ENCODE results near the gene CARNS1. TPM values are rescaled to one million over a fixed set of nuclear protein-coding genes. Genes with fewer than 3 reads are reported as not detected.
A peak's percentile ranks its signal among the peaks of the same experiment; 100 is the strongest.

CARNS1 gene
- total and polyA plus RNA-seq, 7 experiments from 2014 or later: 0.53 to 14.2 (median 4.3) TPM

GRCh38 chr11:67458266-67458665, 42.8 kb downstream of the CARNS1 start:
- peaks cover 0 to 2% (median 0%) of the 10 kb centered on the region in 5 donors for H3K27me3 Mint-ChIP-seq
- H3K36me3 Mint-ChIP-seq: no peaks in the 10 kb centered on the region
- H3K9me3 Mint-ChIP-seq: peaks cover 0 to 6% (median 0%) of the 10 kb centered on the region in 11 donors
- H3K4me3 Mint-ChIP-seq: no peak overlapping the region
- no peak overlapping the region for H3K4me3 ChIP-seq (ENCODE audit: low read length)
- ChIA-PET POLR2A (interaction anchor here (1.0 to 18.3 kb wide), 7 partner anchors 10 to 57 kb away, joined by 3 to 206 read pairs (median 7); partner anchors contain the start of genes CORO1B, GPR152, PITPNM1 and PPP1CA), CTCF (no interaction called here)
- DNase-seq (no peak), ATAC-seq (no peak)
- H3K4me1 Mint-ChIP-seq: peaks cover 0 to 9% (median 5%) of the 10 kb centered on the region in 7 donors
- H3K27ac ChIP-seq (ENCODE audit: low read depth, low read length): no peak overlapping the region
- no peak overlapping the region for H3K27ac Mint-ChIP-seq
- intact Hi-C loops (cut with micrococcal nuclease): no loop called here
- no peaks in the 10 kb centered on the region for H3K9me3 ChIP-seq (ENCODE audit: control insufficient read depth in 2 of 3, low read length in 3 of 3)
- H3K36me3 ChIP-seq (ENCODE audit: control insufficient read depth in 2 of 3, insufficient read depth in 3 of 3, low read length in 3 of 3): no peaks in the 10 kb centered on the region
- H3K4me1 ChIP-seq (ENCODE audit: control insufficient read depth in 2 of 2, insufficient read depth in 2 of 2, low read length in 2 of 2): no peaks in the 10 kb centered on the region
- H3K27me3 ChIP-seq (ENCODE audit: control insufficient read depth in 2 of 2, insufficient read depth in 2 of 2, low read length in 2 of 2): no peaks in the 10 kb centered on the region

DNA sequence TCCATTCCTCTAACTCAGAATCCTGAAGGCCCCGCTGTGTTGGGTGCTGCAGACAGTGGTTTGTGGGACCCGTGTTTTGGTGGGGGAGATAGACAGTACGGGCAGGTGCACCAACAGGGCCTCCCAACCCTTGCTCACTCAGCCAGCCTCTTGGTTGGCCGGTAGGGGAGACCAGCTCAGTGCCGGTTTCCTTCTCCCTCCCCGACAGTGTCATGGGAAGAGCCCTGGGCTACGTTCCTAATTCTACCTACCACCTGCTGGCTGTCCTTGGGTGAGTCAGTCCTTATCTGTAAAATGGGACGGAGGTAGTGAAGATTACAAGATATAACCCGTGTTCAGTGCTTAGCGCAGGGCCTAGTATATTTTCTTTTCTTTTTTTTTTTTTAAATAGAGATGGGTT, 47.7 kb downstream of the CARNS1 start:
- Mint-ChIP-seq H3K36me3 (peaks cover 0 to 9% (median 0%) of the 10 kb centered on the region in 5 donors), H3K9me3 (no peaks in the 10 kb centered on the region), H3K4me1 (peaks cover 20 to 40% (median 29%) of the 10 kb centered on the region in 7 donors), H3K4me3 (peak overlapping the region in 2 of 10 donors; percentile 4 to 58), H3K27ac (peak overlapping the region in 4 of 9 donors; percentile 10 to 96 (median 37)), H3K27me3 (peaks cover 0 to 2% (median 0%) of the 10 kb centered on the region in 5 donors)
- intact Hi-C loops (cut with micrococcal nuclease): no loop called here
- no peaks in the 10 kb centered on the region for H3K9me3 ChIP-seq (ENCODE audit: control insufficient read depth in 2 of 3, low read length in 3 of 3)
- no peaks in the 10 kb centered on the region for H3K27me3 ChIP-seq (ENCODE audit: control insufficient read depth in 2 of 2, insufficient read depth in 2 of 2, low read length in 2 of 2)
- H3K36me3 ChIP-seq (ENCODE audit: control insufficient read depth in 2 of 3, insufficient read depth in 3 of 3, low read length in 3 of 3): no peaks in the 10 kb centered on the region
- no peak overlapping the region for H3K4me3 ChIP-seq (ENCODE audit: low read length)
- DNase-seq (no peak), ATAC-seq (no peak)
- no peak overlapping the region for H3K27ac ChIP-seq (ENCODE audit: low read depth, low read length)
- ChIA-PET POLR2A (interaction anchor here (0.6 to 18.3 kb wide), 4 partner anchors 15 to 61 kb away, joined by 3 to 206 read pairs (median 103); partner anchors contain the start of genes CORO1B, GPR152, PPP1CA and PTPRCAP), CTCF (no interaction called here)
- H3K4me1 ChIP-seq (ENCODE audit: control insufficient read depth in 2 of 2, insufficient read depth in 2 of 2, low read length in 2 of 2): peaks cover 17 to 33% of the 10 kb centered on the region in 2 donors

- CTCF ChIA-PET: no interaction called here
Observed at GRCh38 chr11:67463680-67464410, 48.4 kb downstream of the CARNS1 start.

DNA sequence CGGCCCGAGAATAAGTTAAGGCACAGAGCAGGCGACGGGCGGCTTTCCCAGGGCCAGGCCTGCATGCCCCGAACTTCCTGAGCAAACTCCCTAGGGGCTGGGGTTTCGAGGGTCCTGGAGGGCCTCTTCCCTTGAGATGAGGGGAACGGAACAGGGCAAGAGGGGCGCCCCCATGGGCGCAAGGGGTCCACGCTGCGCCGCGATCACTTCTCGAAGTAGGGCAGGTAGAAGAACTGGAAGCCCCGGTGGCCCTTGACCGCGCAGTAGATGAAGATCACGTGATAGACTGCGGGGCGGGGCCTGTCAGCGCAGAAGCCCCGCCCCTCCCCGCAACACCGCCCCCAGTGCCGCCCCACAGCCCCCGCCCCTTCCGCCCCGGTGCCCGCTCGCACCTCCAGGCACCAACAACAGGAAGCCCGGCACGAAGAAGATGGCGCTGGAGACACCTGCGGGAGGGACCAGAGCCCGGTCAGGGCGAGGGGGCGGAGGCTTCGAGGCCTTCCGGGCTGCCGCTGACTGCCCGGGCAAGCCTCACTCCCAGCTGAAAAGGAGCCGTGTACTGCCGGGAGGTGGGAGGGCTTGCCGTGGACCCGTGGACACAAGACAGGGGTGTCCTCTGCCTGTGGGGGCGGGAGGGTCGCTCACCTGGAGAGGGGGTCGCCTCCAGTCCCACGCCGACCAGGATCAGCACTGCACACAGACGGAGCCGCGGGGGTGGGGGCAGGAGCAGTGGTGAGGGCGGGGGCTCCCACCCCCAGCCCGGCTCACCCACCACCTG, 49.1 kb downstream of the CARNS1 start:
- H3K4me1 Mint-ChIP-seq: peaks cover 23 to 48% (median 34%) of the 10 kb centered on the region in 7 donors
- ChIA-PET POLR2A (interaction anchor here (0.7 to 18.3 kb wide), 15 partner anchors 8 to 197 kb away, joined by 3 to 230 read pairs (median 12); partner anchors contain the start of genes AIP, CABP4, CARNS1 and CDK2AP2), CTCF (interaction anchor here (0.6 to 1.9 kb wide), 4 partner anchors 16 to 113 kb away, joined by 3 to 7 read pairs (median 4); no protein-coding TSS in a partner anchor)
- Histone ChIP-seq H3K9me3 (ENCODE audit: control insufficient read depth in 2 of 3, low read length in 3 of 3) (no peaks in the 10 kb centered on the region), H3K27me3 (ENCODE audit: control insufficient read depth in 2 of 2, insufficient read depth in 2 of 2, low read length in 2 of 2) (no peaks in the 10 kb centered on the region), H3K4me1 (ENCODE audit: control insufficient read depth in 2 of 2, insufficient read depth in 2 of 2, low read length in 2 of 2) (peaks cover 20 to 40% of the 10 kb centered on the region in 2 donors), H3K36me3 (ENCODE audit: control insufficient read depth in 2 of 3, insufficient read depth in 3 of 3, low read length in 3 of 3) (peaks cover 0 to 4% (median 0%) of the 10 kb centered on the region in 3 experiments), H3K27ac (ENCODE audit: low read depth, low read length) (peak overlapping the region; percentile 96), H3K4me3 (ENCODE audit: low read length) (peak overlapping the region; percentile 66)
- peaks cover 0 to 2% (median 0%) of the 10 kb centered on the region in 5 donors for H3K27me3 Mint-ChIP-seq
- H3K9me3 Mint-ChIP-seq: no peaks in the 10 kb centered on the region
- DNase-seq (peak; percentile 78 to 92 (median 91)), ATAC-seq (peak; percentile 86)
- H3K4me3 Mint-ChIP-seq: peak overlapping the region; percentile 75 to 94 (median 87)
- peak overlapping the region; percentile 82 to 97 (median 93) for H3K27ac Mint-ChIP-seq
- intact Hi-C loops (cut with micrococcal nuclease): loop anchor here (1.0 to 2.0 kb wide), 12 partner anchors 18 to 142 kb away; partner anchors contain the start of genes CDK2AP2 (in 2 of the 2), PTPRCAP (in 2 of the 2), RAD9A (in 2 of the 2) and NDUFV1 (in 1 of the 2)
- peaks cover 0 to 9% (median 0%) of the 10 kb centered on the region in 5 donors for H3K36me3 Mint-ChIP-seq

More at GRCh38 chr11:67463680-67464410, 48.4 kb downstream of the CARNS1 start:
- H3K9me3 ChIP-seq (ENCODE audit: control insufficient read depth in 2 of 3, low read length in 3 of 3): no peaks in the 10 kb centered on the region
- Mint-ChIP-seq H3K36me3 (peaks cover 0 to 9% (median 0%) of the 10 kb centered on the region in 5 donors), H3K27me3 (peaks cover 0 to 2% (median 0%) of the 10 kb centered on the region in 5 donors), H3K4me1 (peaks cover 23 to 44% (median 33%) of the 10 kb centered on the region in 7 donors), H3K27ac (peak overlapping the region; percentile 82 to 97 (median 93)), H3K9me3 (no peaks in the 10 kb centered on the region), H3K4me3 (peak overlapping the region; percentile 75 to 94 (median 87))
- peaks cover 0 to 2% (median 0%) of the 10 kb centered on the region in 3 experiments for H3K36me3 ChIP-seq (ENCODE audit: control insufficient read depth in 2 of 3, insufficient read depth in 3 of 3, low read length in 3 of 3)
- intact Hi-C loops (cut with micrococcal nuclease): loop anchor here (1.0 to 2.0 kb wide), 12 partner anchors 17 to 142 kb away; partner anchors contain the start of genes CDK2AP2 (in 2 of the 2), PTPRCAP (in 2 of the 2), RAD9A (in 2 of the 2) and NDUFV1 (in 1 of the 2)
- DNase-seq: peak in 1 of 9 donors; percentile 12
- H3K27ac ChIP-seq (ENCODE audit: low read depth, low read length): peak overlapping the region; percentile 96
- H3K4me3 ChIP-seq (ENCODE audit: low read length): peak overlapping the region; percentile 66
- POLR2A ChIA-PET: interaction anchor here (0.9 to 18.3 kb wide), 4 partner anchors 16 to 62 kb away, joined by 3 to 206 read pairs (median 103); partner anchors contain the start of genes CORO1B, GPR152, PITPNM1 and PPP1CA
- peaks cover 20 to 37% of the 10 kb centered on the region in 2 donors for H3K4me1 ChIP-seq (ENCODE audit: control insufficient read depth in 2 of 2, insufficient read depth in 2 of 2, low read length in 2 of 2)
- no peaks in the 10 kb centered on the region for H3K27me3 ChIP-seq (ENCODE audit: control insufficient read depth in 2 of 2, insufficient read depth in 2 of 2, low read length in 2 of 2)
- ATAC-seq: peak; percentile 28

DNA sequence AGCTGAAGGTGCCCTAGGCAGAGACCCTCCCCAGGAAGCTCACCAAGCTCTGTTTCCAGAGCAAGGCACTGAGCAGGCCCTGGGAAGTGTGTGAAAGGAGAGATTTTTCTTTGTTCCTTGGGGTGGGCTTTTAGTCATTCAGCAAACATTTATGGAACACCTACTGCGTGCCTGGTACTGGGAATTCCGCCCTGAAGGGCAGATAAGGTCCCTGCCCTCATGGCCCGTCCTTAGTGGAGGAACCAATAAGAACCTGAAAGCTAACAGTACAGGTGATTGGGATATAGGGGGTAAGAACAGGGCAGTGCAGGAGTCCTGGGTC, 49.7 kb downstream of the CARNS1 start:
- H3K9me3 Mint-ChIP-seq: no peaks in the 10 kb centered on the region
- Histone ChIP-seq H3K9me3 (ENCODE audit: control insufficient read depth in 2 of 3, low read length in 3 of 3) (no peaks in the 10 kb centered on the region), H3K27ac (ENCODE audit: low read depth, low read length) (peak overlapping the region; percentile 96), H3K4me1 (ENCODE audit: control insufficient read depth in 2 of 2, insufficient read depth in 2 of 2, low read length in 2 of 2) (peaks cover 20 to 42% of the 10 kb centered on the region in 2 donors), H3K27me3 (ENCODE audit: control insufficient read depth in 2 of 2, insufficient read depth in 2 of 2, low read length in 2 of 2) (no peaks in the 10 kb centered on the region), H3K4me3 (ENCODE audit: low read length) (peak overlapping the region; percentile 66), H3K36me3 (ENCODE audit: control insufficient read depth in 2 of 3, insufficient read depth in 3 of 3, low read length in 3 of 3) (peaks cover 0 to 4% (median 0%) of the 10 kb centered on the region in 3 experiments)
- H3K27me3 Mint-ChIP-seq: peaks cover 0 to 2% (median 0%) of the 10 kb centered on the region in 5 donors
- ChIA-PET CTCF (interaction anchor here (0.7 to 1.9 kb wide), 5 partner anchors 17 to 114 kb away, joined by 3 to 7 read pairs (median 4); no protein-coding TSS in a partner anchor), POLR2A (interaction anchor here (0.7 to 18.3 kb wide), 15 partner anchors 9 to 198 kb away, joined by 3 to 230 read pairs (median 12); partner anchors contain the start of genes AIP, CABP4, CARNS1 and CDK2AP2)
- intact Hi-C loops (cut with micrococcal nuclease): loop anchor here in 1 of 2 donors (2.0 kb wide), 1 partner anchor 18 kb away; no protein-coding TSS in a partner anchor
- ATAC-seq (no peak), DNase-seq (no peak)
- peak overlapping the region; percentile 82 to 97 (median 93) for H3K27ac Mint-ChIP-seq
- peaks cover 23 to 44% (median 29%) of the 10 kb centered on the region in 7 donors for H3K4me1 Mint-ChIP-seq
- peak overlapping the region; percentile 75 to 94 (median 87) for H3K4me3 Mint-ChIP-seq
- peaks cover 0 to 9% (median 0%) of the 10 kb centered on the region in 5 donors for H3K36me3 Mint-ChIP-seq

All from naive thymus-derived CD4-positive, alpha-beta T cell (primary cell).